ENCODE data around the gene TC2N.
A peak's percentile ranks its signal among the peaks of the same experiment; 100 is the strongest.
"Not testable (repeated sequence)": the region's sequence is repeated elsewhere in the genome, so short reads cannot be mapped to it uniquely, and the experiment has no call there.

Gene TC2N

DNA sequence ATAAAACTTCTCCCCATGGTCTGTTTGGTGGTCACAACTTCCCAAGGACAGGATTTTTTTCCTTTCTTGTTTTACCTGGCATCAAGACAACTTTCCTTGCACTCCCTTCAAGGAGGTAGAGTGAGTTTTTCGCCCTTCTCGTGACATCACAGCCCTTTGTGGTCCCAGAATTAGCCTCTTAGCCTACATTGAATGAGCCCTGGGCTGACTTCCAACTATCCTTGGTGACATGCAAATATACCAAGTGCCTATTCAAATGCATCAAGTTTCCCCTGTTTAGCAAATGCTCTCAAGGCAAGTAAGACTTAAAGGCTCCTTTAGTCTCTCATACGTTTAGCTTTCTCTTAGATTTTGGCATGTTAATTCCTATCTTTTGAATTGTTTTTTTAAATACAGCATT lies 36.6 kb downstream of the TC2N start:
- peak; percentile 92 for DNase-seq

DNA sequence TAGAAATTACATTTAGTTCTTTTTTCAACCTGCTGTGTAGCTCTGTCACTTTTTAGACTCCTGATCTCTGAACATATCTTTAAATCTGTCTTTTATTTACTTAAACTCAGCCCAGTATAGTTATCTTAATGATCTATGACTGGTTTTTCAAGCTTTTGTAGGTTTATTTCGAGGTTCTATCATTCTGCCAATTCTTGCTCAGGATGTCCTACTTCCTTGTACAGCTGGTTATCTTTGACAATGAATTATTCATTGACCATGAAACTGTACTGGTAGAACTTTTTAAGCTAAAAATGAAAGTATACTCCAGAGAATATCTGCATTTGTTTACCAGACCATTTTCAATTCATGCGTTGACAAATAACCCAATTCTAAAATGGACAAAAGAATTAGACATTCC lies 37.8 kb downstream of the TC2N start:
- DNase-seq = no peak

- DNase-seq = no peak
Measured at GRCh38 chr14:91827746-91828145, 39.6 kb downstream of the TC2N start.

DNA sequence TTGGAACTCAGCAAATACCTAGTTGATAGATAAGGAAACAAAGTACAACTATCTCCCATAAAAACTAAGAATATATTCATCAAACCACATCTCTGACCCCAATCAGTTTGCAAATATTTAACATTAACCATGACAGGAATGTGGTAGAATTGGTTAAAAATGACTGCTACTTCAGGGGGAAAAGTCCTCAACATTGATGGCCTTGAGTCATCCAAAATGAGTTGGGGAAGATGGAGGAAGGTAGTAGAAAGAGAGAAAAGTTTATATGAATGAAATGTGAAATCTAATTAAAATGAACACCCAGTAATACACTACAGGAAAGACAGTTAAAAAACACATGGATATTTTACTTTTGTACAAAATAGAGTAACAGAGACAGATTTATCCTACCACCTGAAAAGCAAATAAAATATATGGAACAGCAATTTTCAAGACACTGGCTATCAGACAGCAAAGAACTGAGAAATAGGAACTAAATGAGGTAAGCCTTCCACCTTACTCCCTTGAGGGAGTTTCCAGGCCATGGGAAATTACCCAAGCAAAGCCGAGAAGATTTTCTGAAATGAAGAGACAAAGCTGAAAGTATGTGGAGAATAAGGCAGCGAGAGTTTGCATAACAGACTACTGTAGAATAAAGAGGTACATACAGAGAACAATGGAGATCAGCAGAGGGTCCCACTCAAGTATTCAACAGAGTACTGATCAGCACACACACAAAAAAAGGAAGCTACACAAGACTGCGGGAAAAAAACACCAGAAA lies 49.6 kb downstream of the TC2N start:
- DNase-seq = no peak

GRCh38 chr14:91814317-91814716 lies 53.0 kb downstream of the TC2N start:
- no peak for DNase-seq

DNA sequence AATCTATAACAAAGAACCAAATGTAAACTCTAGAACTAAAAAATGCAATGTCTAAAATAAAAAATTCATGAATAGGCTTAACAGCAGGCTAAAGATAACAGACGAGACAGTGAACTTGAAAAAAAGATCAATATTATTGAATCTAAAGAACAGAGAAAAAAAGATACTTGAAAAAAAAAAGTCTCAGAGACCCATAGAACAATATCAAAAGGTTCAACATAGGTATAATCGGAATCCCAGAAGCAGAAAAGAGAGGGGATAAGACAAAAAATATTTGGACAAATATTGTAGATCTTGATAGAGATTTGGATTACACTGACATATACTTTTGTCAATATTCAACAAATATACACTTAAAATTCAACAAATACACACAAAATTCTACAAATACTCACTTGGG lies 56.6 kb downstream of the TC2N start:
- DNase-seq = no peak

DNA sequence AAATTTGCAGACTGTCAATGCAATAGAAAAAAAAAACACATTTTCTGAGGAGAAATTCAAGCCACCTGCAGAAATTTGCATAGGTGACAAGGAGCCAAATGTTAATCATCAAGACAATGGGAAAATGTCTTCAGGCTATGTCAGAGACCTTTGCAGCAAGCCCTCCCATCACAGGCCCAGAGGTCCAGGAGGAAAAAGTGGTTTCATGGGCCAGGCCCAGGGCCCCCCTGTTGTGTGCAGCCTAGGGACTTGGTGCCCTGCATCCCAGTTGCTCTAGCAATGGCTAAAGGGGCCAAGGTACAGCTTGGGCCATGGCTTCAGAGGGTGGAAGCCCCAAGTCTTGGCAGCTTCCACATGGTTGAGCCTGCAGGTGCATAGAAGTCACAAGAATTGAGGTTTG lies 60.6 kb downstream of the TC2N start:
- DNase-seq = no peak

DNA sequence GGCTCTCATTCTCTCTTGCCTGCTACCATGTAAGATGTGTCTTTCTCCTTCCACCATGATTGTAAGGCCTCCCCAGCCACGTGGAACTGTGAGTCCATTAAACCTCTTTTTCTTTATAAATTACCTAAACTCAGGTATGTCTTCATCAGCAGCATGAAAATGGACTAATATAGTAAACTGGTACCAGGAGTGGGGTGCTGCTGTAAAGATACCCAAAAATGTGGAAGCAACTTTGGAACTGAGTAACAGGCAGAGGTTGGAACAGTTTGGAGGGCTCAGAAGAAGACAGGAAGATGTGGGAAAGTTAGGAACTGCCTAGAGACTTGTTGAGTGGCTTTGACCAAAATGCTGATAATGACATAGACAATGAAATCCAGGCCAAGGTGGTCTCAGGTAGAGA lies 61.2 kb downstream of the TC2N start:
- not testable (repeated sequence) for DNase-seq

DNA sequence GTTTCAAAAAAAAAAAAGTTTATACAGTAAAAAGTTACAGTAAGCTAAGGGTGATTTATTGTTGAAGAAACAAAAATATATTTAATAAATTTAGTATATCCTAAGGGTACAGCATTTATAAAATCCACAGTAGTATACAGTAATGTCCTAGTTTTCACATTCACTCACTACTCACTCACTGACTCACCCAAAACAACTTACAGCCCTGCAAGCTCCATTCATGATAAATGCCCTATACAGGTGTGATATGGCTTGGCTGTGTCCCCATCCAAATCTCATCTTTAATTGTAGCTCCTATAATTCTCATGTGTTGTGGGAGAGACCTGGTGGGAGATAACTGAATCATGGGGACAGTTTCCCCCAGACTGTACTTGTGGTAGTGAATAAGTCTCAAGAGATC lies 61.7 kb downstream of the TC2N start:
- no peak for DNase-seq

DNA sequence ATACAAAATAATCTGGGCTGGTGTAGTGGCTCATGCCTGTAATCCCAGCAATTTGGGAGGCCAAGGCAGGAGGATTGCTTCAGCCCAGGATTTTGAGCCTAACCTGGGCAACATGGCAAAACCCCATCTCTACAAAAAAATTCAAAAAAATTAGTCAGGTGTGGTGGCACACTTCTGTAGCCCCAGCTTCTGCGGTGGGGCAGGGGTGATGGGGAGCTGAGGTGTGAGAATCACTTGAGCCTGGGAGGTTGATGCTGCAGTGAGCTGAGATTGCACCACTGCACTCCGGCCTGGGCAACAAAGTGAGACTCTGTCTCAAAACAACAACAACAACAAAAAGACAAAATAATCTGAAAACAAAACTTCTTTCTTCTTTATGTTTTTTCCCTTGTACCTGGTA lies 66.0 kb downstream of the TC2N start:
- DNase-seq = no peak

GRCh38 chr14:91796617-91797347 lies 70.6 kb downstream of the TC2N start:
- DNase-seq = no peak

DNA sequence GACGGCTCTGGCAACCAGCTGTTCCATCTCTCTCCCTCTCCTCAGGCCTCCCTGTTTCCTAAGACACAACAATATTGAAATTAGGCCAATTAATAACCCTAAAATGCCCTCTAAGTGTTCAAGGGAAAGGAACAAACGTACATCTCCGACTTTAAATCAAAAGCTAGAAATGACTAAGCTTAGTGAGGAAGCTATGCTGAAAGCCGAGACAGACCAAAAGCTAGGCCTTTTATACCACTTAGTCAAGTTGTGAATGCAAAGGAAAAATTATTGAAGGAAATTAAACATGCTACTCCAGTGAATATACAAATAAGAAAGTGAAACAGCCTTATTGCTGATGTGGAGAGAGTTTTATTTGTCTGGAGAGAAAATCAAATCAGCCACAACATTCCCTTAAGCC lies 73.6 kb downstream of the TC2N start:
- DNase-seq = no peak

DNA sequence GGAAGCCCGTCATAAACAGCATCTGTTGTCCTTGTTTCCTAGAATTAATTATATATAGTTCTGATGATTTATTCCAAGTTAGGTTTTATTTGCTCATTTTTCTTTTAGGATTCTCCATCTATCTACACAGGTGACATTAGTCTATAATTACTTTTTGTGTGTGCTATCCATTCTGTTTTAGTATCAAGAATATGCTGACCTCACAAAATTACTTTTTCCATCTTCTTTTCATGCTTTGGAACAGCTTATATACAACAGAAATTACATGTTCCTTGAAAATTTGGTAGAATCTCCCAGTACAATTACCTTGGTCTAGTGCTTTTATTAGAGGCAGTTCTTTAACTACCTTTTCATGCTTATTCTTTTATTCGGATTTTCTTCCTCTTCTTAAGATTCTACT lies 81.1 kb downstream of the TC2N start:
- DNase-seq = no peak

DNA sequence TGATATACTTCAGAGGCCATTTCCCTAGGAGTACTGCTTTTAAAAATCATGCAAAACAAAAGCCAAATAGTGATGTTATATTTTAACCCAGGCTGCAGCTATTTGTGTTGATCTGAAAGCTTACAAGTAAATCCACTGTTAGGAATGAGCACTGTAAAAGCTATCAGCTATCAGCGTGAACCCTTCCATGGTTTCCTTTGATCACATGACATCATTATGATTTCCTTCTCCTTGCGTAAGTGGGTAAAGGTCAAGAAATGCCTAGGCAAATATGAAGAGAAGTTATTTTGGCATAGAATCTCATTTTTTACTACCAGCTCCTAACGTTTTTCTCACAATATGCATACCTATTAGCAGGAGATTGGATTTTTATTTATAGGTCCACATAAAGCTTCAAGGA lies 86.9 kb downstream of the TC2N start:
- DNase-seq = no peak

- no peak for DNase-seq
Measured at GRCh38 chr14:91778217-91778616, 89.1 kb downstream of the TC2N start.

GRCh38 chr14:91774140-91775096 lies 92.9 kb downstream of the TC2N start:
- no peak for DNase-seq

- DNase-seq = no peak
Measured at GRCh38 chr14:91770185-91770584, 97.2 kb downstream of the TC2N start.

DNA sequence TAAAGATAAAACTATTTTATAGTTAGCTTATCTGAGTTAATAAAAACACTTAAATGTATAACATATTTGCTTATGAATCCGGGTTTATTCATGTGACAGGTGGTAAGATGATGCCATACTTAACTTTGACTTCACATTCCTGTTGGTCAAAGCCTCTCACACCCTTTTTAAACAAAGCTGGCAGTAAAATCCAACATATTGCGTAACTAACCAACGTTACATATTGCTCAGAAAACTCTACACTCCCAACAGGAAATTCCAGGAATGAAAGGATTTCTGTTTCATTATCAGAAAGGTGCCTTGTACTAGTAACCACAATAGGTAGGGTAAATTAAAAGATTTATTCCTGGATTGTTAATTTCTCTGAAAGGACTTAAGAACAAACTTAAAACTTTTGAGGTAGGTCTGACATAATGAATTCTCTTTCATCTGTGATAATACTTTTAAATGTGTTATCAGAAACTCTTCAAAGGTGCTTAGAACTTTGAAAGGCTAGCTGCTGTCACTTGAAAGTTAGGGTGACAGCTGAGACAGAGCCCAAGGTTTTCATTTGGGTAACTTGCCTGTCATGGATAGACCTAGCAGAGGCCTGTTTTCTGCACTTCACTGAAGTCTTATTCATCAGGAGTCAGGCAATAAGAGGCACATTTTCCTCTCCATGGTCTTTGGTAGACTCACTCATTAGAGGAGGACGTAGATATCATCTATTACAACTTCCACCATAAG lies 111.6 kb downstream of the TC2N start:
- no peak for DNase-seq

GRCh38 chr14:91754819-91755218 lies 112.5 kb downstream of the TC2N start:
- DNase-seq = peak; percentile 31

GRCh38 chr14:91754185-91754584 lies 113.2 kb downstream of the TC2N start:
- DNase-seq = no peak

DNA sequence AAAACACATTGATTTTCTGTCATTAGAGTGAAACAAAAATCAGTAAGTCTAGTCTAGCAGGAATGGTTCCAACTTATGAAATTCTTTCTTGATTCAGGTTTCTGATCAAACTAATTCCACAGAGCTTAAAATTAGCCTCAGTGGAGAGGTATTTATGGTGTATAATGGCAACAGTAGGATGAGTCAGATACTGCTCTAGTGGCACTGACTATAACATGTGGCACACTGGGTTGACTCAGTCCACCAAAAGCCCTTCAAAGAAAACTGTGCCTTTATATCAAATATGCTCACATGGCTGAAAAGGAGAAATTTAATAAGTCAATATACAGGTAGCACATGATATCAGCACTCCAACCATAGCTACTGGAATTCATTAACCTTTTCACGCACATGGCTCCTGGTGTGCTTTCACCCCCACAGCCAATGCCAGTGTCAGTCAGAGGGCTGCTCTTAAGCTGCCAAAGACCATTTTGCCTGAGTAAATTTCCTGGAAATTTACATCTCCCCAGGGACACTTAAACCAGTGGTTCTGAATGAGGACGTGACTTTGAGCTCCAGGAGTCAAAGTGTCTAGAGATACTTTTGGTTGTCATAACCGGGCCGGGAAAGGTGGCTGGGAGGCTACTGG lies 113.7 kb downstream of the TC2N start:
- DNase-seq = no peak

DNA sequence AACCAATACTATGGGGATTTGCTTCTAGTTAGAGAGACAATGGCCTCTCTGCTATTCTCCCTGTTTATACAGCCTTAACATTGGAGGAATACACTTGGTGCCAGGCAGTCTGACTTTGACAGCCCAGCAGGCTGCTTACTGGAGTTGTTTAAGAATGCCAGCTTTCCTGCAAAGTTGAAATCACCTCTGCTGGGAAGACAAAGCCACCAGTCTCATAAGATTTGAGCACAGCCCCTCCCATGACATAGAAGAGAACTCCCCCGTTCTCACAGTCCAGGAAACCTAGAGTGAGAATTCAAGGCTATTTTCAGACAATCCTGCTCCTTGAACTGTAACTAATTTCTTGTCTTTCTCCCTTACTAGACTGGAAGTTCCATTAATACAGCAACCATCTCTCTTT lies 114.4 kb downstream of the TC2N start:
- no peak for DNase-seq
